Stimulated activated CD4-positive, alpha-beta T cell treated with anti-CD3 and anti-CD28 coated beads, Interleukin-1b, Interleukin-23, amount 100 ng/mL, for 48 hours (primary cell): ENCODE data around the gene PYGM.
A peak's percentile ranks its signal among the peaks of the same experiment; 100 is the strongest.

Experiments
- DNase-seq: peaks from one replicate; pipeline ENCODE4 v3.0.0-alpha.2; 2020

The PYGM gene

GRCh38 chr11:64752175-64752970 lies 7.4 kb downstream of the PYGM start:
- no peak for DNase-seq

GRCh38 chr11:64751580-64751979 lies 8.2 kb downstream of the PYGM start:
- DNase-seq: no peak

DNA sequence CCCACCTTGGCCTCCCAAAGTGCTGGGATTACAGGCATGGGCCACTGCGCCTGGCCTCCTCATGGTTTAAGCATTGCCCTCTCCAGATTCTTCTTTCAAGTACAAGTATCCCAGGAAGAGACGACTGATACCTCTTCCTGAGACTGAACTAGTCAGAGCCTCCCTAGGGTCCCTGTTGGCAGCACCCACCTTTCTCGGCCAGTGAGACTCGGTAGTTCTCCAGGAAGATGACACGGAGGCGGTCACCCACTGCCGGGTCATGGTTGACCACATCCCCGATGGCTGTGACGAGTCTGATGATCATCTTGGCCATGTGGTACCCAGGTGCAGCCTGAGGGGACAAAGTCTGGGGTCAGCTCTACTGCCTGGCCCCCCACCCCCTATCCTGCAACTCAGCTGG lies 8.6 kb downstream of the PYGM start:
- DNase-seq: no peak

DNA sequence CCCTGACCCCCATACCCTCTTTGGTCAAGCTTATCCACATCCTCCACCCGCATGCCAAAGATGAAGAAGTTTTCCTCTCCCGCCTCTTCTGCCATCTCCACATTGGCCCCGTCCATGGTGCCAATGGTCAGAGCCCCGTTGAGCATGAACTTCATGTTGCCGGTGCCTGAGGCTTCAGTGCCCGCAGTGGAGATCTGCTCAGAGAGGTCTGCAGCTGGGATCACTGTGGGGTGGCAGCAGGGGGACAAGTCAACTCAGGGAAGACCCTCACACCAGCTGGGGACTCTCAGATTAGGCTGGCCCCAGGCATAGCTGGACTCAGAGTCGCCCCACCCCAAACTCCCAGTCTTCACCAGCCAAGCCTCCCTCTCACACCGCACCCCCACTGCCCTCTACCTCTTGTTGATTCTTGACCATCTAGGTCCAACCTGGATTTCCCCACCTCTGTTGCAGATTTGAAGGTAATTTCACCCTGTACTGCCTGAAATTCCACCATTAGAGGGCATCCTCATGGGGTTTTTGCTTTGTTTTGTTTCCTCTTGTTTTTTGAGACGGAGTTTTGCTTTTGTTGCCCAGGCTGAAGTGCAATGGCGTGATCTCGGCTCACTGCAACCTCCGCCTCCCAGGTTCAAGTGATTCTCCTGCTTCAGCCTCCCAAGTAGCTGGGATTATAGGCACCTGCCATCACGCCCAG lies 9.3 kb downstream of the PYGM start:
- no peak for DNase-seq

DNA sequence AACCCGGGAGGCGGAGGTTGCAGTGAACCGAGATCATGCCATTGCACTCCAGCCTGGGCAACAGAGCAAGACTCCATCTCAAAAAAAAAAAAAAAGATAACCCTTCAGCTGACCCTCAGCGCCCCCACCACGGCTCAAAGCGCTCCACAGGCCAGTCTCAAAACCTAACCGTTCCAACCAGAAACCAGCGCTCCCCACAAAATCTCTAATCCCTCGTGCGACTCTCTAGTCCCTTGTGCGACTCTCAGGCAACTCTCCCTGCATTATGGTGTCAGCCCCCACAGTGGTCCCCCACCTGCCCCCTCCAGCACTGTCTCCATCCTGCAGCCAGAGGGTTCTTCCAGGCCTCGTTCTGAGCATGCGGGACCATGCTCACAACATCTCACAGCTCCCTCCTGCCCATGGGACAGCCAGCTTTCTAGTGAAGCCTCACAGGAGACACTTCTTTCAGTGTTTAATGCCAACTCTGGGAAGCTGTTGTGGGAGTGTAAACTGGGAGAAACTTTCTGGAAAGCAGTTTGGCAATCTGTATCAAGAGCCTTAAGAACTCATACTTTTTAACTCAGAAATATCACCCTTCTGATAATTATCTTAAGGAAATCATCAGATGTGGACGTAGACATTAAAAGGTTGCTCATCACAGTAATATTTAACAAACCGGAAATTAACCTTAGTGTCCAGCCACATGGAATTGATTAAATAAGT lies 11.7 kb downstream of the PYGM start:
- no peak for DNase-seq

DNA sequence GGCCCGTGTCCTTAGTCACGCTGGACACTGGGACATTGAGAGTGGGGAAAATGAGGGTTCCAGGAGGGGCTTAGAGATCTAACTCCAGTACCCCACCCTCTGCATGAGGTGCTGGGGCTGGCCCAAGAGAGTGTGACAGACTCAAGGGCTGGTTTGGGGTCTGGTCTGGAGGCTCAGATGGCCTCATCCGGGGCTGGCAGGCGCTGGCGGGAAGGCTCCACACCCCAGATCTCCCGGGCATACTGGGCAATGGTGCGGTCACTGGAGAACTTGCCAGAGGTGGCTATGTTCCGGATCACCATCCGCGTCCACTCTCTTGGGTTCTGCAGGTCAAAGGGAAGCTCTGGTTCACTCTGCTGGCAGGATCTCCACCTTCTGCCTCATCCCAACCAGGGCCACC lies 13.3 kb downstream of the PYGM start:
- DNase-seq: no peak

- peak; percentile 44 for DNase-seq
Measured at GRCh38 chr11:64745521-64746328, 14.0 kb downstream of the PYGM start.

DNA sequence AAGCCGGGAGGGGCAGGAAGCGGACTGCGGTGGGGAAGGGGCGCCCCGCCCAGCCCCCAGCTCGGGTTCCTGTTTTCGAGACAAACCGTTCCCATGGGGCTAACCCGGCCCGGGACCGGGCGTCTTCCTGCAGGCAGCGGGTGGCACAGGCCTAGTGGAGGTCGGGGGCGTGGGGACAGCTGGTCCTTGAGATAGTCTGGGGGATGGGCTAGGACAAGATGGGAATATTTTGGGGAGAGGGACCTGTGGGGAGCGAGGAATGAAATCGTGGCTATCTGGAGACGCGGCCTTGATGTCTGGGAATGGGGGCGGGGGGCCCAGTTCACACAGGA lies 14.6 kb downstream of the PYGM start:
- DNase-seq: peak; percentile 39

- no peak for DNase-seq
Measured at GRCh38 chr11:64744544-64745188, 15.1 kb downstream of the PYGM start.

GRCh38 chr11:64743591-64744543 lies 15.9 kb downstream of the PYGM start, which contains the start of gene RASGRP2:
TSS of gene RASGRP2 (minus strand) at chr11:64744142. CDS start at chr11:64742866, 1,276 bp downstream.
- peak; percentile 73 for DNase-seq

DNA sequence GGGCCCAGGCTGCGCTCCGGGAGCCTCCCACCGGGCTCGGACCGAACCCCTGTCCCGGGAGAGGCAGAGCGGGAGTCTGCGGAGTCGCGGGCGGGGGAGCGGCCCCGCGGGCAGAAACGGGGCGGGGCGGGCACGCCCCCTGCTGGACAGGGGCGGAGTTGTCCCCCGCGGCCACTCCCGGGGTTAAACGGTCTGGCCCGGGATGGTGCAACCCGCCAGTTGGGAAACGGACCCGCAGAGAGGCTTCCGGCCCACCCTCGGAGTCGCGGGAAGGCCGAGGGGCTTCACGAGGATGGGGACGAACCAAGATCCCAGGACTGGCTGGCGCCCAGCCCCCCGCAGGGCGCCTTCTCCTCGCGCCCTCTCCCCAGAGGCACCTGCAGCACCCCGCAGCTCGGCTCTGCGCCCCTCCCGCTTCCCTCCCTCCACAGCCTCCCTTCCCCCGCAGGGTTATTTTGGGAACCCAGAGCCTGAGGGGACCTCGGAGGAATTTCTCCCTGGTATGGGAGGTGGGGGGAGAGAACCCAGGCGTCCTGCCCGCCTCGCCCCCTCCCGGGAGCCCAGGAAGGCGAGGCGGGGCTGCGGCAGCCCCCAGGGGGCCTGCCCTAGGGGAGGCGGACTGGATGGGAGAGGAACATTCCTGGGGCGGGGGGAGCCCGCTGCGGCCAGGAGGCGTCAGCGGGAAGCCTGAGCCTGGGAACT lies 16.7 kb downstream of the PYGM start:
- peak; percentile 65 for DNase-seq

GRCh38 chr11:64742087-64742888 lies 17.5 kb downstream of the PYGM start:
- no peak for DNase-seq

GRCh38 chr11:64741375-64742086 lies 18.2 kb downstream of the PYGM start:
- no peak for DNase-seq

- no peak for DNase-seq
Measured at GRCh38 chr11:64739871-64740270, 19.9 kb downstream of the PYGM start.

GRCh38 chr11:64736654-64737053 lies 23.1 kb downstream of the PYGM start:
- no peak for DNase-seq

- no peak for DNase-seq
Measured at GRCh38 chr11:64735725-64736259, 24.0 kb downstream of the PYGM start.

DNA sequence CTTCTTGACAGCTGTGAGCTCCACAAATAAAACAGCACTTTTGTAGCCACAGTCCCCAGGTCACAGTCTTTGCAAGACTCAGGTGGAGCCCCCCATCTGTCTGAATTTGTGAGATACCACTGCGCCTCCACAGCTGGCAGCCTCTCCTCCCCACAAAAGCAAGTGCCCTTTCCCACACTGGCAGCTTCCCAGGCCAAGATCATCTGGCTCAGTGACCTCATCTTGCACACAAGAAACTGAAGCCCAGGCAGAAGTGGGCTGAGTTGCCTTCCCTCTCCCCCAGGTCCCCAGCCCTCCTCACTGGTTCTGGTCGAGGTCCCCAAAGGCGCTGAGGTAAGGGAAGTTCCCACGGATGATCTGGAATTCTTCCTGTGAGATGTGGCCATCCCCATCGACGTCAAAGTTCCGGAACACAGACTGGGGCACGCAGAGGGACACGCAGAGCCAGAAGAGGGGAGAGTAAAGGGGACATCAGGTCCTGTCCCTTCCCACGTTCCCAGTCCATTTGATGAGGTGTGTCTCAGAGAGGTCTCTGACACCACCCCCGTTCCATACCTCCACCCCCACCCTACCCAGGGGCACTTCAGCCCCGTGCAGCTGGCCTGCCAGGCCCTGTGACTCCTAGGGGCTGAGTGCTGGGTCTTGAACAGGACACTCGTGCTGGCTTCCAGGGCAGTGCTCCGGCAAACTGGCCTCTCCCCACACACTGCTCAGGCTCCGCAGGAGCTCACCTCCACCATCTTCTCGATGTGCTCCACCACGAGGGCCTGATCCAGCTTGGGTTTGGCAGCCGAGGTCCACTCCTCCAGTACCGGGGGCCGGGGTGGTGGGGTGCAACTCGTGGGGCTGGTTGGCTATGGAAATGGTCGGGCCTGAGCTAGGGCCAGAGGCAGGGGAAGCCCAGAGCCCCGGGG lies 24.7 kb downstream of the PYGM start:
- no peak for DNase-seq

DNA sequence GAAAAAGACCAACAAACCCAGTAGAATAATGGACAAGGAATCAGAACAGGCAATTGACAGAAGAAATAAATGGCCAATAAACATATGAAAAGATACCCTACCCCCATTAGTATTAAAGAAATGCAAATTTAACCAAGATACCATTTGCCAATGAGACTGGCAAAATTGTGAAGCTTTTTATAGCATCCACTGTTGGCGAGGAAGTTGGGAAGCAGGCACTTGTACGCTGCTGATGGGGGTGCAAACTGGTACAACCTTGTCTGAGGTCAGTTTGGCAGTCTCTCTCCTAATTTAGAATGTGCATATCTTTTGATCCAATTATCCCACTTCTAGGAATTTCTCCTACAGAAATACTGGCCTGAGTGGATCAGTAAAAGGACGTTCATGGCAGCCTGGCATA lies 28.2 kb downstream of the PYGM start:
- DNase-seq: no peak
